K562 (cell line): ENCODE results near the gene PHACTR3. TPM values are rescaled to one million over a fixed set of nuclear protein-coding genes. Genes with fewer than 3 reads are reported as not detected.
A peak's percentile ranks its signal among the peaks of the same experiment; 100 is the strongest.
"Not testable (repeated sequence)": the region's sequence is repeated elsewhere in the genome, so short reads cannot be mapped to it uniquely, and the experiment has no call there.

Source experiments
- ATAC-seq: fragments of 200-7000 bp; cut with Tn5 transposase; 3 replicates; pipeline ENCODE4 v1.9.1; 2020; ENCODE audit warnings: moderate library complexity
- BruUV-seq: library from RNA; stranded (reverse); fragments of 400-500 nt; replicated peaks from 2 replicates; lab custom pipeline; 2021; lab: Mats Ljungman, UMichigan
- CTCF ChIA-PET: fragments of 300-600 bp; formaldehyde crosslinking; extraction: SDS; loops from one replicate; lab custom pipeline; 2021; ENCODE audit warnings: low intra/inter-chr PET ratio; lab: Yijun Ruan, JAX
- POLR2A ChIA-PET: fragments of 300-600, 350-650 bp; sonication (Branson Sonifier 250); formaldehyde crosslinking; extraction: SDS; loops from one replicate; lab custom pipeline; 2021; ENCODE audit warnings: antibody characterized with exemption, inconsistent platforms; lab: Yijun Ruan, JAX
- DNase-seq, 4 experiments: peaks; one replicate each; pipeline versions ENCODE4 v3.0.0 to v3.0.0-alpha.2; 2011 to 2018; ENCODE audit warnings: low spot score in 3 of 4, mixed read lengths in 3 of 4; ENCODE audit errors: extremely low read depth in 1 of 4
- FAIRE-seq: peaks from 2 replicates; lab custom pipeline; 2011; peaks lifted over from hg19 to GRCh38; lab: Jason Lieb, UNC
- H2AFZ ChIP-seq: 2 replicates; pipeline ENCODE4 v1.6.0; 2011; ENCODE audit warnings: low read depth, low read length, control low read depth, inconsistent platforms
- H3K27ac ChIP-seq: fragments of 200-600 bp; 3 replicates; pipeline ENCODE4 v1.8.0; 2011; ENCODE audit warnings: low read depth, mild to moderate bottlenecking, control low read depth, inconsistent platforms, low read length, moderate library complexity, mixed read lengths; ENCODE audit errors: extremely low read depth
- H3K27me3 ChIP-seq, 2 experiments: fragments of 300-600 bp in 1 of 2; 2 replicates in 1 of 2; 3 replicates in 1 of 2; pipeline versions ENCODE4 v1.6.0 to v1.8.0; 2011; ENCODE audit warnings: inconsistent platforms in 2 of 2, low read length in 2 of 2, mild to moderate bottlenecking in 1 of 2, mixed read lengths in 1 of 2, moderate library complexity in 1 of 2; ENCODE audit not compliant: control insufficient read depth in 2 of 2, insufficient read depth in 2 of 2
- H3K36me3 ChIP-seq: fragments of 300-600 bp; 3 replicates; pipeline ENCODE4 v1.8.0; 2011; ENCODE audit warnings: mild to moderate bottlenecking, low read length, inconsistent platforms; ENCODE audit not compliant: control insufficient read depth, insufficient read depth
- H3K4me1 ChIP-seq, 2 experiments: fragments of 200-600 bp in 1 of 2; replicated peaks in 1 of 2; 2 replicates in 1 of 2; 3 replicates in 1 of 2; pipeline versions ENCODE4 v1.5.1 to v1.8.0; 2011; ENCODE audit warnings: inconsistent platforms in 2 of 2, low read length in 2 of 2, mild to moderate bottlenecking in 1 of 2, mixed read lengths in 1 of 2, moderate library complexity in 1 of 2; ENCODE audit not compliant: control insufficient read depth in 2 of 2, insufficient read depth in 2 of 2
- H3K4me2 ChIP-seq: 2 replicates; pipeline ENCODE4 v1.6.1; 2011; ENCODE audit warnings: low read length, control low read depth, inconsistent platforms, mixed read lengths; ENCODE audit not compliant: insufficient read depth
- H3K4me3 ChIP-seq: fragments of 200-600 bp; sonication (generic), shearing (Covaris generic); 2 replicates; pipeline ENCODE4 v1.5.1; 2016; ENCODE audit warnings: control low read depth, inconsistent platforms
- H3K79me2 ChIP-seq: fragments of 200-600 bp; 3 replicates; pipeline ENCODE4 v1.8.0; 2011; ENCODE audit warnings: low read length, inconsistent platforms; ENCODE audit not compliant: control insufficient read depth, insufficient read depth
- H3K9ac ChIP-seq, 2 experiments: 2 replicates each; pipeline versions ENCODE4 v1.6.0 to v1.6.1; 2011; ENCODE audit warnings: low read depth in 2 of 2, low read length in 2 of 2, control low read depth in 1 of 2, inconsistent platforms in 1 of 2, mild to moderate bottlenecking in 1 of 2, mixed read lengths in 1 of 2; ENCODE audit not compliant: insufficient read depth in 1 of 2
- H3K9me1 ChIP-seq: one replicate; pipeline ENCODE4 v1.6.0; 2011; ENCODE audit warnings: inconsistent platforms, mild to moderate bottlenecking, low read length, moderate library complexity; ENCODE audit not compliant: control insufficient read depth, insufficient read depth
- H3K9me3 ChIP-seq: replicated peaks from 2 replicates; pipeline ENCODE4 v1.5.1; 2011; ENCODE audit warnings: low read depth, low read length, inconsistent platforms; ENCODE audit not compliant: control insufficient read depth, insufficient read depth
- H4K20me1 ChIP-seq: replicated peaks from 2 replicates; pipeline ENCODE4 v1.6.1; 2011; ENCODE audit warnings: low read length, inconsistent platforms, mixed read lengths; ENCODE audit not compliant: control insufficient read depth, insufficient read depth
- C11orf30 ChIP-seq: fragments of 450-650 bp; IDR thresholded peaks from 2 replicates; pipeline ENCODE4 v1.6.1; 2016; ENCODE audit warnings: low read depth, mild to moderate bottlenecking
- MAFF ChIP-seq: IDR thresholded peaks from 2 replicates; pipeline ENCODE4 v1.6.1; 2012; ENCODE audit warnings: low read length, improper control_type of control experiment
- MAFG ChIP-seq: fragments of 450-650 bp; conservative IDR thresholded peaks from 2 replicates; pipeline ENCODE4 v1.6.1; 2016; ENCODE audit warnings: missing genetic modification characterization, missing compliant biosample characterization
- MAFK ChIP-seq: IDR thresholded peaks from 2 replicates; pipeline ENCODE4 v1.6.1; 2011; ENCODE audit warnings: low read length, improper control_type of control experiment
- NFIX ChIP-seq: fragments of 250-450 bp; sonication (Bioruptor Pico); IDR thresholded peaks from 2 replicates; pipeline ENCODE4 v1.4.0; 2020; ENCODE audit warnings: low read depth, mild to moderate bottlenecking, moderate library complexity
- ZNF316 ChIP-seq: fragments of 450-650 bp; IDR thresholded peaks from 2 replicates; pipeline ENCODE4 v1.6.1; 2016
- WGBS: fragments of 100-300 bp; shearing (Covaris generic); methylation state at CpG from one replicate; pipeline ENCODE4 v1.1.6; 2016; ENCODE audit warnings: low coverage, mixed read lengths; ENCODE audit not compliant: insufficient coverage; ENCODE audit errors: missing lambda C conversion rate; 5-methylcytosine and 5-hydroxymethylcytosine counted together
- in situ Hi-C: fragments of 300-500 bp; cut with MboI; formaldehyde crosslinking; loops from 4 replicates; pipeline ENCODE4 v1.15.0; 2018; ENCODE audit warnings: inconsistent platforms, mixed read lengths
- intact Hi-C: fragments of 100-400 bp; cut with micrococcal nuclease; formaldehyde crosslinking; loops from 2 replicates; pipeline ENCODE4 v1.14.2; 2022
- polyA plus RNA-seq, 8 experiments: library from polyadenylated mRNA; depleted of rRNA in 4 of 8; stranded (reverse) in 5 of 8; unstranded in 3 of 8; fragments of >200 nt; fragmentation: Nextera tagmentation in 2 of 8; fragmentation: Illumina TruSeq in 1 of 8; extraction: Ambion mirVana in 2 of 8; extraction: Trizol in 1 of 8; gene quantifications; 2 replicates each; pipeline versions ENCODE4 v1.2.1 to v1.2.3, GENCODE V29; 2011 to 2014; ENCODE audit warnings: inconsistent platforms in 1 of 8, missing spikeins in 1 of 8
- total RNA-seq, 7 experiments: library from RNA; depleted of rRNA in 6 of 7; stranded (reverse); fragments of >200 nt in 6 of 7; fragmentation: Illumina TruSeq in 2 of 7; extraction: Trizol in 2 of 7; gene quantifications; 2 replicates each; pipeline versions ENCODE4 v1.2.1 to v1.2.3, GENCODE V29; 2011 to 2021; ENCODE audit warnings: low replicate concordance in 1 of 7

Gene PHACTR3
- total and polyA plus RNA-seq, 9 of the 15 experiments (the other 6 are each of a cell fraction or from before 2014, with no cell fraction given) = not detected

DNA sequence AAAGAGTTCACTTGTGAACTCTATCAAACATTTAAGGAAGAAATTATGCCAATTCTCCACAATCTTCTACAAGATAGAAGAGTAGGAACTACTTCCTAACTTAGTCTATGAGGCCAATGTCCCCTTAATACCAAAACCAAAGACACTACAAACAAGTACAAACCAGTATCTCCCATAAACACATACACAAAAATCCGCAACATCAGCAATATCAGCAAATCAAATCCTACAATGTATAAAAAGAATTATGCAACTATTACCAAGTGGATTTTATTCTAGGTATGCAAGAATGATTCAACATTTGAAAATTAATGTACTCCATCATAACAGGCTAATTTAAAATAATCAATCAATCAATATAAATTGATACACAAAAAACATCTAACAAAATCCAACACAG, 283.7 kb downstream of the PHACTR3 start:
- 0% methylated on average over 1 of the region's 1 CpG for WGBS
- BruUV-seq = no TSS peak
- H3K27me3 ChIP-seq = no peaks in the 10 kb centered on the region
- H4K20me1 ChIP-seq = no peaks in the 10 kb centered on the region
- H3K27ac ChIP-seq = no peak overlapping the region
- H3K4me3 ChIP-seq = no peak overlapping the region
- peak; percentile 84 for TF ChIP-seq C11orf30
- peak; percentile 93 for TF ChIP-seq ZNF316
- peak; percentile 81 for TF ChIP-seq MAFK
- TF ChIP-seq NFIX (CRISPR knock-in tag) = no peak
- peak; percentile 76 for TF ChIP-seq MAFG (tag)
- TF ChIP-seq MAFF = peak; percentile 84
- no peak for DNase-seq
- H3K9me1 ChIP-seq = no peaks in the 10 kb centered on the region
- intact Hi-C loops (no loop called here), in situ Hi-C loops (no loop called here)
- H3K79me2 ChIP-seq = no peaks in the 10 kb centered on the region
- FAIRE-seq = no peak
- H3K9ac ChIP-seq = no peak overlapping the region
- ChIA-PET POLR2A (no interaction called here), CTCF (no interaction called here)
- no peak overlapping the region for H3K4me2 ChIP-seq
- H3K36me3 ChIP-seq = no peaks in the 10 kb centered on the region
- H3K9me3 ChIP-seq = no peaks in the 10 kb centered on the region
- no peaks in the 10 kb centered on the region for H3K4me1 ChIP-seq
- H2AFZ ChIP-seq = no peak overlapping the region
- ATAC-seq = no peak

DNA sequence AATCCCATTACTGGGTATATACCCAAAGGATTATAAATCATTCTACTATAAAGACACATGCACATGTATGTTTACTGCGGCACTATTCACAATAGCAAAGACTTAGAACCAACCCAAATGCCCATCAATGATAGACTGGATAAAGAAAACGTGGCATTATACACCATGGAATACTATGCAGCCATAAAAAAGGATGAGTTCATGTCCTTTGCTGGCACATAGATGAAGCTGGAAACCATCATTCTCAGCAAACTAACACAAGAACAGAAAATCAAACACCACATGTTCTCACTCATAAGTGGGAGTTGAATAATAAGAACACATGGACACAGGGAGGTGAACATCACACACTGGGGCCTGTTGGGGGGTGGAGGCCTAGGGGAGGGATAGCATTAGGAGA, 285.7 kb downstream of the PHACTR3 start:
- H3K4me2 ChIP-seq, H2AFZ ChIP-seq, ATAC-seq, H3K9me3 ChIP-seq, intact Hi-C loops, H3K4me1 ChIP-seq, BruUV-seq, H3K27me3 ChIP-seq, H3K9me1 ChIP-seq, H4K20me1 ChIP-seq, POLR2A ChIA-PET, FAIRE-seq, H3K4me3 ChIP-seq, H3K9ac ChIP-seq, H3K27ac ChIP-seq, DNase-seq, in situ Hi-C loops, CTCF ChIA-PET, H3K79me2 ChIP-seq, H3K36me3 ChIP-seq: not testable (repeated sequence)
- 0% methylated on average over 2 of the region's 2 CpGs for WGBS
